DOHH2 (cell line): ENCODE results near the gene PIM3.

Experiments
- H3F3A ChIP-seq: fragments of 200-600 bp; sonication (generic), shearing (Covaris generic); 2 replicates; pipeline ENCODE4 v1.6.0; 2016; ENCODE audit warnings: antibody characterized with exemption, mild to moderate bottlenecking; ENCODE audit not compliant: control insufficient read depth, insufficient read depth
- H3K27ac ChIP-seq: fragments of 200-600 bp; sonication (generic); 2 replicates; pipeline ENCODE4 v1.5.1; 2014; ENCODE audit warnings: low read depth, mild to moderate bottlenecking, low read length, moderate library complexity
- H3K27me3 ChIP-seq: fragments of 200-600 bp; sonication (generic); 2 replicates; pipeline ENCODE4 v1.6.1; 2014; ENCODE audit warnings: mild to moderate bottlenecking, low read length, mixed read lengths; ENCODE audit not compliant: control insufficient read depth
- H3K36me3 ChIP-seq: fragments of 200-600 bp; sonication (generic); 2 replicates; pipeline ENCODE4 v1.6.1; 2014; ENCODE audit warnings: mild to moderate bottlenecking, low read length, moderate library complexity, mixed read lengths; ENCODE audit not compliant: control insufficient read depth
- H3K4me1 ChIP-seq: fragments of 200-600 bp; sonication (generic); 2 replicates; pipeline ENCODE4 v1.6.1; 2014; ENCODE audit warnings: mild to moderate bottlenecking, low read length, mixed read lengths; ENCODE audit not compliant: control insufficient read depth
- H3K4me2 ChIP-seq: fragments of 200-600 bp; sonication (generic); 2 replicates; pipeline ENCODE4 v1.6.0; 2014; ENCODE audit warnings: mild to moderate bottlenecking, low read length, moderate library complexity
- H3K4me3 ChIP-seq: fragments of 200-600 bp; sonication (generic); 2 replicates; pipeline ENCODE4 v1.5.1; 2014; ENCODE audit warnings: mild to moderate bottlenecking, low read length, mixed read lengths
- H3K79me2 ChIP-seq: fragments of 200-600 bp; sonication (generic); 2 replicates; pipeline ENCODE4 v1.6.1; 2014; ENCODE audit warnings: mild to moderate bottlenecking, low read length, mixed read lengths; ENCODE audit not compliant: control insufficient read depth
- H3K9me2 ChIP-seq: fragments of 200-600 bp; sonication (generic); replicated peaks from 2 replicates; pipeline ENCODE4 v1.6.1; 2014; ENCODE audit warnings: mild to moderate bottlenecking, low read length, mixed read lengths; ENCODE audit not compliant: control insufficient read depth
- H3K9me3 ChIP-seq: fragments of 200-600 bp; sonication (generic); 2 replicates; pipeline ENCODE4 v1.6.1; 2014; ENCODE audit warnings: antibody characterized with exemption, low read length, mixed read lengths; ENCODE audit not compliant: control insufficient read depth, insufficient read depth
- H4K20me1 ChIP-seq: fragments of 200-600 bp; sonication (generic); 2 replicates; pipeline ENCODE4 v1.6.0; 2014; ENCODE audit warnings: low read depth, mild to moderate bottlenecking, antibody characterized with exemption, low read length, moderate library complexity; ENCODE audit not compliant: control insufficient read depth, insufficient read depth
- CTCF ChIP-seq: fragments of 200-600 bp; sonication (generic); IDR thresholded peaks from one replicate; pipeline ENCODE4 v1.5.1; 2014; ENCODE audit warnings: antibody characterized with exemption, mild to moderate bottlenecking, low read depth, low read length; ENCODE audit not compliant: poor library complexity, severe bottlenecking
- EZH2phosphoT487 ChIP-seq: fragments of 200-600 bp; sonication (generic); IDR thresholded peaks from 2 replicates; pipeline ENCODE4 v1.6.1; 2017; ENCODE audit warnings: borderline replicate concordance, mild to moderate bottlenecking, antibody characterized with exemption, low read length, moderate library complexity, mixed read lengths

The PIM3 gene

GRCh38 chr22:49964136-49965090 lies 3.8 kb downstream of the PIM3 start:
- peaks cover 46% of the 10 kb centered on the region for H3K79me2 ChIP-seq
- H3K9me2 ChIP-seq, result no peaks in the 10 kb centered on the region
- H3K9me3 ChIP-seq, result no peaks in the 10 kb centered on the region
- TF ChIP-seq EZH2phosphoT487 (no peak), CTCF (no peak)
- peaks cover 40% of the 10 kb centered on the region for H3K36me3 ChIP-seq
- peaks cover 18% of the 10 kb centered on the region for H3F3A ChIP-seq
- H3K27ac ChIP-seq, result no peak overlapping the region
- peaks cover 51% of the 10 kb centered on the region for H3K4me1 ChIP-seq
- peak overlapping the region; percentile 94; the same call in 1 of the 2 replicates for H3K4me2 ChIP-seq
- peaks cover 21% of the 10 kb centered on the region for H4K20me1 ChIP-seq
- H3K27me3 ChIP-seq, result no peaks in the 10 kb centered on the region
- no peak overlapping the region; the same call in 1 of the 2 replicates for H3K4me3 ChIP-seq

GRCh38 chr22:49965091-49966040 lies 4.8 kb downstream of the PIM3 start:
- peaks cover 52% of the 10 kb centered on the region for H3K4me1 ChIP-seq

More at GRCh38 chr22:49965091-49966040, 4.8 kb downstream of the PIM3 start:
- Histone ChIP-seq H4K20me1 (peaks cover 21% of the 10 kb centered on the region), H3K4me2 (peak overlapping the region; percentile 11; the same call in 1 of the 2 replicates), H3K36me3 (peaks cover 40% of the 10 kb centered on the region), H3F3A (peaks cover 20% of the 10 kb centered on the region), H3K9me3 (no peaks in the 10 kb centered on the region), H3K79me2 (peaks cover 41% of the 10 kb centered on the region), H3K4me3 (no peak overlapping the region), H3K27ac (no peak overlapping the region; the same call in 1 of the 2 replicates), H3K9me2 (no peaks in the 10 kb centered on the region), H3K27me3 (no peaks in the 10 kb centered on the region)
- no peak for TF ChIP-seq EZH2phosphoT487
- no peak for TF ChIP-seq CTCF
